ENCODE results near the gene AKAIN1.

AKAIN1 gene

DNA sequence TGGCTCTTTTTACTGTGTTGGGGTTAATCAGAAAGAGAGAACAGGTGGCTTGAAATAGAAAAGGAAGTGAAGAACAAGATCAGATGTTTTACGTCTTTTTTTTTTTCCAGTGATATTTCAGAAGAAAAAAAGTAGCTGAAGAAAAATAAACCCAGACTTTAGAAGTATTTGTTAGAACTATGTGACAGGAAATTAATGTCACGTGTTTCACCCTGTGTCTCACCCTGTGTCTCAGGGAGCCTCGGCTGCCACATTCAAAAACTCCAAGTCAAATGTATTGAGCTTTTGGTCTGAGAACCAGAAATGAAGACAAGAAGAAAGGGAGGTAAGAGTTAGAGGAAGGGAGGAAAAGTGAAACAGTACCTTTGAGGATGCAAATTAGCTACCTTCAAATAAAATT lies 38.0 kb downstream of the AKAIN1 start:
- no peak for DNase-seq (ENCODE audit: low read depth, low spot score)

DNA sequence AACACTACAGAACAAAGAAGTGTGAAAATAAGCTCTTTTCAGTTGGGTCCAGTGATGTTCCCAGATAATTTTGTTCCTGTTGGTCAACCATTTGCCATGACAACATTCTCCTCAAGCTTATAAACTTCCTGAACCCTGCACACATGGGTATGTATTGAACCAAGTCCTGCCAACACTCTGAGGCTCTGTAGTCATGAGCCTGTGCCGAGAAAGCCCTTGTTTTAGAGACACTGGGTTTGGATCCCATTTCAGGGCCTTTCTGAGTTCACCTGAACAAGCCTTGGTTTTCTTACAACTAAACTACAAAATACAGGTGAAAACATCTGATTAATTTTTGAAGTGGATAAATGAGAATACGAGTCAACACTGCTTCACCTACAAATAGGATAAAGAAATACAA lies 38.5 kb downstream of the AKAIN1 start:
- no peak for DNase-seq (ENCODE audit: low read depth, low spot score)

DNA sequence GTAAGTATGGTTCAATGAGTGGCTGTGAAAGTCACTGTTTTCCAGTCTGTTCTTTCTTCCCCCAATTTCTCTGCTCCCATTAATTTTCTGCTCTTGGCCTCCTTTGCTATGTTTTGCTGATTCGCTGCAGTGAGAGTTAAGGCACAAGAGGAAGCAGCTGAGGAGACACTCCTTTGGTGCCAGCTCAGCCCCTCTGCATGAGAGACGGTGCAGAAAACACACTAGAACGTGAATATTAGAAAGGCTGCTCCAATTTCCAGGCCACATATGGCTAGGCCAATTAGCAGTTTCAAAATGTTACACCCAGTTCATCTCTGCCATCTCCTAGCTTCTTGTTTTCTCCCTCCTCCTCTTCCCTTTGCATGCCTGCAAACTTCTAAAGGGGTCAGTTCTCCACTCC lies 38.9 kb downstream of the AKAIN1 start:
- DNase-seq (ENCODE audit: low read depth, low spot score): no peak

DNA sequence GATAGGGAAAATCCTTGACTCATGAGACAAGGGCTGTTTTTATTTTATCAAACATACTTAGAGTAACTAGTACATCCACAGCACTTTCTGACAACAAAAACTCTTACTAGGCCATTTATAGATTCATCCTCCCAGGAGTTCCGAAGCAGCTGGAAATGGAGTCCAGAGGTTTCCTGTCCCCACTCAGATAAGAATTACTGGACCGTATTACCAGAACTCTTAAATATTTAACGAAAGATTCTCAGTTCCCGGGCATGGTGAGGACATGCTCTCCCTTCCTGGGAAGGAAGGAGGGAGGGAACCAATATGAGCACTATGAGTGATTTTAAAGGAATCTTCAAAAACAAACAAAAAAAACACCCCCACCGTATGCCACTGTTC lies 41.2 kb downstream of the AKAIN1 start:
- no peak for DNase-seq (ENCODE audit: low read depth, low spot score)

DNA sequence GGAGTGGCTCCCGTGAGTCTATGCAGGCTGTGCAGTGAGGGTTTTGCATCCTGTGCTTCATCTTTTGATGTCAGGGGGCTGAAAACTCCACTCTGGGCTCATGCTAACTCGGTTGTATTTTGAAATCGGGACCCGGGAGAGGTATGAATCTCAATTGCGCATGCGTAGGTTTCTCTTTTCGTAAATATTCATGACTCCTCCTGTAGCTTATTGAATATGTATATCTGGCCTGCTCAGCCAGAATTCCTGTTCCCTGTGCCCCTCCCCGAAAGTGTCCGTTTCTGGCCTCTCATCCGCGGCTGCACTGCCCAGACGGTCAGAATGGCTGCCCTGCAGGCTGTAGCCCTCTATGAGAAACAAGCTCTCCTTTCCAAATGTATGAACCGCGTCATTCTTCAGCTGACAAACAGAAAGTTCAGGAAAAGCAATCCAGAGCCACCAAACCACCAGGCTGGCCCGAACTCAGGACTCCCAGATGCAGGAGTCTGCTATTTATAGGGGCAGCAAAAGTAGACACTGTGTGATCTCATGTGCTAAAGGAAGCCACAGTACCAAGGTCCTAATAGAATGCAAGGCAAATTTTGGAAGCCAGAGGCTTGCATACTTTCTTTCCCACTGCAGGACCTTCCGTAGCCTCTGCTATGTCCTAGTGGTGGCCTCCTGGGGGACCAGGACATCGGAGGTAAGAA lies 41.7 kb downstream of the AKAIN1 start:
- DNase-seq (ENCODE audit: low read depth, low spot score): no peak

DNA sequence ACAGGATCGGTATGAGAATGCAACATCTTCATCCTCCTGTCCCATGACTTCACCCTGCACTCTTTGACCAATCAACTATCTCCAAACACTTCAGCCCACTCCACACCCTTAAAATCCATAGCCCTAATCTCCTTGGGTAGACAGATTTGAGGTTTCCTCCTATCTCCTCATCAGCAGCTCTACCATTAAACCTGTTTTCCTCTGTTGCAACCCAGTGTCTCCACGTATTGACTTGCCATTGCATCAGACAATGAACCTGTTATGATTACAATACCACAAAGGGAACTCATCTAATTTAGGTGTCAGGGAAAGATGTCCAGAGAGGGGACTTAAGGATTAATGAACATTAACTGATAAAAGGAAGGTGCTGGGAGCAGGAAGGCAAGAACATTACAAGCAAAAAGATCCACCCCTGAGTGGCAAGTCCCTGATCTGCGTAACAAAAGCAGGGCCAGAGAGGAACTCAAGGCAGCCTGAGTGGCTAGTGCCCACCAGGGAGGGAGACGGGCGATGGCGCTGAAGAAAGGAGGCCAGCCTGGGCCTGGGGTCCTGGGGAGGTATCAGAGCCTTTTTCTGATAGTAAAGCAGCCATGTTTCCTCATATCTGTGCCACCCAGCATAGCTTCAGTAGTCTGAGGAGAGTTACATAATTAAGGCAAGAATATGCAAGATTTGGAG lies 44.6 kb downstream of the AKAIN1 start:
- DNase-seq (ENCODE audit: low read depth, low spot score): no peak

DNA sequence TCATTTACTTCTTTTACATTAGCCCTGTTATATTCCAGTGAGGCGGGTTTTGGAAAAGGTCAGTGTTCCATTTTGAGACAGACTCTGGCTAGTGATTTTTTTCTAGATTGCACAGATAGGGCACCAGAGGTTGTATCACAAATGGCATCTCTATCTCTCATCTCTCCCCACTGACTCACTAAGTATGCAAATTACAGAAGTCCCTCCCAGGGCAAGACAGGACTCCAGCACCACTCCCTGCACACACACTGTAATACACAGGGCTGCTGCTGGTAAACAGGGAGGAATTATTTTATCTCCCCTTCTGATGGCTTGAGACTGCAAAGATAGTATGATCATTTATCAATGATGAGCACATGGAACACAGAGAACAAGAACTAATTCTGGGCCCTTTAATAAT lies 46.2 kb downstream of the AKAIN1 start:
- DNase-seq (ENCODE audit: low read depth, low spot score): no peak

DNA sequence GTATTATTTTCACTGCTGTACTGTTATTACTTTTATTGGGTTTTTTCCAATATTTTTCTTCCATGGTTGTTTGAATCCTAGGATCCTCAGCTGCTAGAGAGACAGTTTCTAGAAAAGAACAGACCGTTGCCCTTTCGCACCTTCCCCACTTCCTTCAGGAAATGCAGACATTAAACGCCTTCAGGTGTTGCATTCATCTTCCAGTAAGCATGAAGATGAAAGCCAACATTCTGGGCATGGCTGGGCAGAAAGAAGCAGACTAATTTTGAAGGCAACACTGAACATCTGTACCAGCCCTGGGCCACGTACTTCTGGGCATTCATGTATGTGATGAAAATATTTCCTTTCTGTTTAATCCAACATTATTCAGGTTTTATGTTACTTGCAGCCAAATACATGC lies 51.0 kb downstream of the AKAIN1 start:
- DNase-seq (ENCODE audit: low read depth, low spot score): no peak

DNA sequence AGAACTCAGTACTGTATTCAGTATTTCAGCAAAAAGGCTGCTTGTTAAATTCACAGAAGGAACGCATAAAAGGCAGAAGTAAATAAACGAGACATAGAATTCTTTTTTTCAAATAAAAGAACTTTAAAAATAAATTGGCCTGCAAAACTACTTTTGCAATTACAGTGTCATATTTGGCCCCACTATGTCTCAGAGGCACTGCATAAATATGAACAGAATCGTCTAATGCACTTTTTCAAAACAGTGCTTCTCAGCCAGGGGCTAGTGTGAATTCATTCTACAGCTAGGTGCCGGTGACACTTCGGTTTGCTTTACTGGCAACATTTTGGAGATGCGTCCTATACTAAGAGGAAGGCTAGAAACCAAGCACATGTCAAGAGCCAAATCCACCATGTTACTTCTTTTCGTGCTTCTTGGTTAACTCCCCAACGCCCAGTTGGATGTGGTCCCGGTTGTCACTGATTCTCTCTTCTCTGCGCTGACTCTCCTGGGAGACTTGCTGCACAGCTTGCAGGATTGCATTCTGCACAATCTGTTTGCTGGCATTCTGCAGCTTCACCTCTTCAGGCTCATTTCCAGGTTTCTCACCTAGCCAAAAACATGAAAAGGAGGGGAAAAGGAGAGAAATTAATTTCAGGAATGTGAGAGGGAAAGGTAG lies 51.8 kb downstream of the AKAIN1 start:
- no peak for DNase-seq (ENCODE audit: low read depth, low spot score)

DNA sequence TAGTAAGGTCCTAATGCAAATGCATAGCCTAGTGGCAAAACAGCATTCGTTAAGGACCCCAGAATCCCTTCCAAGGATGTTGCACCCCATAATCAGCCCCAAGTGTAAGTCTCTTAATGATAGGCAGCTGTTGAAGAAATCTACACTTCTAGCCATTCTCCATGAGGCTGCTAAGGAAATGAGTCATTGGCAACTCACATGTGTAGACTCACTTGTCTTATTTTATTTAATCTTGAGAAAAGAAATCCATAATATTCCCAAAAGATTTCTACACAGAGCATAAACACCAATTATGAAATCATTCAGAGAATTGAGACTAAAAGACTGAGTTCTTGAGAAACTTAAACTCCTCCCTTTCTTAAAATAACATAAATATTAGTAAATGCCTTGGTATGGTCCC lies 52.4 kb downstream of the AKAIN1 start:
- DNase-seq (ENCODE audit: low read depth, low spot score): no peak

DNA sequence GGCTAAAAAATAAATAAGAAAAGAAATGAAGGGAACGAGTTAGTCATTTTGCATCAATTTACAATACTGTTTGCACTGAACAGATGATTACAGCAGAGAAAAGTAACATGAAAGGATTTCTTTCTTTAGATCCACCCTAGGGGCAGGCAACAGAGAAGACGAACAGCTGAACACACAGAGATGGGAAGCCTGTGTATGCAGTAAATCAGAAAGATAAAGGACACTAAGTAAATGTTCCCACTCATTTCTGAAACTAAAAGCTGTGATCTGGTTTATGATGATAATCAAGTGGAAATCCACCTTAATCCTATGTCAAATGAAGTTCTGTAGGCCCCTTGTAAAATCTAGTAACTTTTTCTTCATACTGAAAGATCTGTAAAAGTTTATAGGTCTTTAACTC lies 54.2 kb downstream of the AKAIN1 start:
- DNase-seq (ENCODE audit: low read depth, low spot score): no peak

DNA sequence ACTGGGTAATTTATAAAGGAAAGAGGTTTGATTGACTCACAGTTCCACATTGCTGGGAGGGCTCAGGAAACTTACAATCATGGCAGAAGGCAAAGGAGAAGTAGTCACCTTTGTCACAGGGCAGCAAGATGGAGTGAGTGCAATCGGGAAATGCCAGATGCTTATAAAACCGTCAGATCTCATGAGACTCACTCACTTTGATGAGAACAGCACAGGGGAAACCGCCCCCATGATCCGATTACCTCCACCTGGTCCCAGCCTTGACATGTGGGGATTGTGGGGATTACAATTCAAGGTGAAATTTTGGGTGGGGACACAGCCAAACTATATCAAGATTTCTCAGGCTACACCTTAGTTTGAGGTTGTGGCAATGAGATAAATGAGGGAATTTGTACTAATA lies 54.9 kb downstream of the AKAIN1 start:
- no peak for DNase-seq (ENCODE audit: low read depth, low spot score)

DNA sequence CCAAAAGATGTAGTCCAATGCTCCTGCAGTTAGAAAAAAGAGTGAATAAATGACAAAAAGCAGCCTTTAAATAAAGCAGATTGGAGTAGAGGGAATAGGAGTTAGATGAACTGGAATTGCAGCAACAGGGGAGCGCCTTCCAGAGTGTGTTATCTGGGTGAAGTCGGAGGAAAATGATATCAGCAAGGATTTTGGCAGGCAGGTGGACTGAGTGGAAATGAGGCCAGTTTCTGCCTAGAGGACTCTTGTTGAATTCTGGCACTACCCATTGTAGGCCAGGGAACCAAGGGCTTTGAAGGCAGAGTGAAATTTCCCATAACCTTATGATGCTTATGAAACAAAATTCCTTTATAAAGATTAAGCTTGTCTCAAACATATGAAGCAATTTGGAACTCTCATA lies 59.8 kb downstream of the AKAIN1 start:
- no peak for DNase-seq (ENCODE audit: low read depth, low spot score)

DNA sequence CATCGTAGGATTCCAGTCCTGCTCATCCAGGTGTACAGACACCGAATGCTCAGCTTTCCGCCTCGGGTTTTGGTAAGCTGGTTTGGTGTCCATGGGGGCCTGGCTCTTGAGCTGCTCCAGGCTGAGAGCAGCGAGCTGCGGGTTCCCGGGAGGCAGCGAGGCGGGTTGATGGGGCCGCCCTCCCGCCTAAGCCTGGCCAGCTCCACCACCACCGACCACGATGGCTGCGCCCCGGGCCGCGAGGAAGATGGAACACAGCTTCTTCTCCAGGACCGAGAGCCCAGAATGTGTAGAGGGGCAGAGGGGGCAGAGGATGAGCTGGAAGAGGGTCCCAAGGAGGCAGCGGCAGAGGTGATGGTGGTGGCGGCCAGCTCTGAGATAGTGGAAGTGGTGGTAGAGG lies 64.1 kb downstream of the AKAIN1 start:
- DNase-seq (ENCODE audit: low read depth, low spot score): no peak

DNA sequence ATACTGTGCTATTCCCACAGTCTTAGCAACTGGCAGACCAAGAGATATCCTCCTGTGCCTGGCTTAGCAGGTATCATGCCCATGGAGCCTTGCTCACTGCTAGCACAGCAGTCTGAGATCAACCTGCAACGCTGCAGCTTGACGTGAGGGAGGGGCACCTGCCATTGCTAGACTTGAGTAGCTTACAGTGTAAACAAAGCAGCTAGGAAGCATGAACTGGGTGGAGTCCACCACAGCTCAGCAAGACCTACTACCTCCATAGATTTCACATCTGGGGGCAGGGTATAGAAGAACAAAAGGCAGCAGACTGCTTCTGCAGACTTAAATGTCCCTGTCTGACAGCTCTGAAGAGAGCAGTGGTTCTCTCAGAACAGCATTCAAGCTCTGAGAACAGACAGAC lies 74.8 kb downstream of the AKAIN1 start:
- no peak for DNase-seq (ENCODE audit: low read depth, low spot score)

DNA sequence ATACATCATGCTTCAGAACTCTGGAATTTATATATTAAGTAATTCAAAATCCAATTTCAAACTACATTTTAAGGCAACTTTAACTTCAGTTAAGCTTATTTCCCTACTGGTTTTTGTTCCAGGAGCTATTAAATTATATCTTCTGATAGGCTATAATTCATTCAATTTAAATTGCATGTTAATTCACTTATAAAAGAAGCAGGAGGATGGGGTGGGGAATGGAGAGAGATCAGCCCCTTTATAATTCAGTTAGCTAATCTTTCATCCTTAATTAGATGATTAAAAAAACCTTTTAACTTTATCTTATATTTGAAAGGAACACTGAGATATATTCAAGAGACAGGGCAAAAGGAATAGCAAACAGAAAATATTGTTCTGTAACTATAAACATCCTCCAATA lies 86.8 kb downstream of the AKAIN1 start:
- DNase-seq (ENCODE audit: low read depth, low spot score): no peak

DNA sequence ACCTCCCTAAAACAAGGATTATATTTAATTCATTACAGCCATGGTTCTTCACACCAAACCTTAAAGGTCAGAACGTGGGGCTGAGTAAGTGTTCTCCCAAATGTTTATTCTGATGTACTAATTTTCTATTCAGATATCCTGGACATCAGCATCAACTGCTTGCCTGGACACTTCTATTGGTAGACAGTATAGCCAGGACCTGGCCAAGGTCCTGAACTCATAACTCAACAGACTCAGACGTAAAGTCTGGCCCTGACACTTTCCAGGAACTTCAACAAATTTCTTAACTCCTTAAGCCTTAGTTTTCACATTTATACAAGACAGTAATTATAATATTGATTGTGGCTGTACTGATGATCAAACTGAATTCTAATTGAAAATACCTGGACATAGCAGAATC lies 89.1 kb downstream of the AKAIN1 start:
- no peak for DNase-seq (ENCODE audit: low read depth, low spot score)

DNA sequence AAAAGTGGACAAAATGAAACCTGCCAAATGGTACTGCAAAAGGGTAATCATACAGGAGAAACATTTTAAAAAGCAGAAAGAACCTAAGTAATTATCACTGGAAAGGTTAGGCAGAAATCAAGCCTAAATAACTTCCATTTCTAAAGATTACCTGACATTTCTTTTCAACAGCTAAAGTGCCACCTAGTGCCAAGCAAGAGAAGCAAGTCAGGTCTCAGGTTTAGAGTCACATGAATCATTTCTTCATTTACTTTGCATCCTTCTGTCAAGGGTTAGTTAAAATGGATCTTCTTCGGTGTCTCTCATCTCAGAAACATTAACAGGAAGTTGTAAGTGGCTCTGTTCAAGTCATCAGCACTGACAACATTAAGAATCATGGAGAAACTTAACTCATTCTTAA lies 90.3 kb downstream of the AKAIN1 start:
- DNase-seq (ENCODE audit: low read depth, low spot score): no peak

DNA sequence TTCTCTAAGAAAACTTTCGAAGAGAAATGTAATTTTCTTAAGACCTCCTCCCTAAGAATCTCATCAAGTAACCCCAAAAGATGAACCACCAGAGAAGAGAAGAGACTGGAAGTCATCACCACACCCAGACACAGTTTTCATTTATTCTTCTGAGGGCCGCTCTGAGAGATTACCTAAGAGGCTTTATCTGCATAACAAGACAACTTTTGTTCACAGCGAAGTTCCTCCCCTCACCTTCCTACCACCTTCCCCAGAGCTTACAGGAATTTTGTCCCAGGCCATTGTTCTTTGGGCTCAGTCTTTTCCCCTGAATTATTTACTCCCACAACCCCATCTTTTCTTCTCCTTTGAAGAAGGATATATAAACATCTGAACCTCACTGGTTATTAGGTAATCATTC lies 92.8 kb downstream of the AKAIN1 start:
- DNase-seq (ENCODE audit: low read depth, low spot score): no peak

DNA sequence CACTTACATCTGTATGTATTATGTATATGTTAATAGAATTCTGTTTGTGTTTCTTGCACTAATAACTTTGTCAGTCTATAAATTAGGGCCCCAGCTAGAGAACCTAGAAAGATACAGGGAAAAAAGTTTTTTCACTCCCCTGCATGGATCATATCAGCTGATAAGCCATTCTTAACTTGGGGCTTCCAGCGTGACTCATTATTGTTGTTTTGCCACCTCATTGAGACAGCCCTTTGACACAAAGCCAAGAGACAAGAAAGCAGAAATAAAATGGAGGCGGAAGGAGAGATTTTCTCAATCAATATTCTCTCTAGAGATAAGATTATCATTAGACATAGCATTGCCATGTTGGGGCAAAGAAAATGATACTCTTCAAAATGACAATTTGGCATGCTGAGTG lies 93.4 kb downstream of the AKAIN1 start:
- no peak for DNase-seq (ENCODE audit: low read depth, low spot score)

DNA sequence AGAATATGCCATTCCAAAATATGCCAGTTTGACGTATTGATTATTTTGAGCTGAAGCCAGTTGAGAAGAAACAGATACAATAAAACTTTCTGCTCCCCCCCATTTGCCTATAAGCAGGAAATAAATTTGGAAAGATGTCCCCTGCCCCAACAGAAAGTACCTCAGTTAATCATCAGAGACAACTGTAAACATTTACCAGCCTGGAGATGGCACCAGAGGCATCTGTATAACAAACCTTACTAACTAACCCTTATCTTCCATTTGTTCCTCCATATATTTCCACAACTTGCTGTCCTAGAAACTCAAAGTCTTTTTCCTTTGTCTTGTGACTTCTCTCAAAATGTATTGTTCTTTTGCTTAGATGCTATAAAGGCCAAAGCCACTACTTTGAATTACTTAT lies 93.8 kb downstream of the AKAIN1 start:
- no peak for DNase-seq (ENCODE audit: low read depth, low spot score)

DNA sequence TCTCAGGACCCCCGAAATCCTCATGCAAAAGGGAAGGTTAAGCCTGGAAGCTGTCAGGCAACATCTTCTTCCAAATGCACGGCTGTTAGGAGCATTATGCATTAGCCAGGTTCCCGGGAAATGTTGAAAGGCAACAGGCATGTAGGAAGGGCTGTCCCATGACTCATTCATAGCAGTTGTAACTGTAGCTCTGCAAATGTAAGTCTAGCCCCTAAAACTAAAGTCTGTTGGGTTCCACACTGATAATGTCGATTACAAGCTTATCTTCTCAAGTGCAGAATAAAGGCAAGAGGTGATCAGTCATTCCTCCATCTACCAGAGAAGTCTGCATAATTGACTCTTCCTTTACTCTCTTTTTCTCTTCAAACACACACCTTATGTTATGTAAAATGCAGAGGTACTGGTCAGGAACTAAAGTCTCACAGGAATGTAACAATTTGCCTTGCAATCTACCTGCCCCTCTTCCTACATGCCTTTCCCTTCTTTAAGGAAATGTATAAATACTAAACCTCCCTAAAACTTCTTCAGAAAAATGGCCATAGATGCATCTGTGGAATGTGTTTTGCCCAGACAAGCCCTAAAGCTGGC lies 99.8 kb downstream of the AKAIN1 start:
- no peak for DNase-seq (ENCODE audit: low read depth, low spot score)

DNA sequence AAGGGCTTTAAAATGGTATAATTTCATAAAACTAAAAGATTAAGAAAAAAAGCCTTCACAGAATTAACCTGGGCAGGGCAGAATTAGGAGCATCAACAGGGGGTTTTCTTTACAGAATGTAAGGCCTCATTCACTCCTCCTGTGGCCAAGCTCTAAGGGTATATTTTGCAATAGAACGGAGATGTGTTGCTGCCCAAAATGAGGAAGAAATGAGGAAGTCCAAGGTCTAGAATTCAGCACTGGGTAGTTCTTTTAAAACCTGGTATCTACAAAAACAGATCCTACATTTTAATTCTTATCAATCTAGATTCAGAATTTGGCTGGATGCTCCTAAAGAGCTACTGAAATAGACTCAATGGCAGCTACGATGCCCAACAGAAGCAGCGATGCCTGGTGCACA lies 101.8 kb downstream of the AKAIN1 start:
- no peak for DNase-seq (ENCODE audit: low read depth, low spot score)

Measured in activated CD4-positive, CD25-positive, alpha-beta regulatory T cell treated with anti-CD3 and anti-CD28 coated beads, Interleukin-2, amount 50 U/mL, for 16 hours (primary cell).